Kidney capillary endothelial cell (primary cell): Measurements from ENCODE around the gene TMEM220.

Experiments used
- DNase-seq: peaks from one replicate; pipeline ENCODE4 v3.0.0-alpha.2; 2018; ENCODE audit warnings: low spot score

TMEM220 gene

GRCh38 chr17:10664571-10664970, 65.3 kb downstream of the TMEM220 start:
- no peak for DNase-seq
